GM18858 (cell line): ENCODE data around the gene SHH.

ENCODE experiments used
- ATAC-seq: cut with Tn5 transposase; IDR thresholded peaks from one replicate; pipeline ENCODE4 v1.9.1; 2021; ENCODE audit not compliant: unreplicated experiment

SHH gene

DNA sequence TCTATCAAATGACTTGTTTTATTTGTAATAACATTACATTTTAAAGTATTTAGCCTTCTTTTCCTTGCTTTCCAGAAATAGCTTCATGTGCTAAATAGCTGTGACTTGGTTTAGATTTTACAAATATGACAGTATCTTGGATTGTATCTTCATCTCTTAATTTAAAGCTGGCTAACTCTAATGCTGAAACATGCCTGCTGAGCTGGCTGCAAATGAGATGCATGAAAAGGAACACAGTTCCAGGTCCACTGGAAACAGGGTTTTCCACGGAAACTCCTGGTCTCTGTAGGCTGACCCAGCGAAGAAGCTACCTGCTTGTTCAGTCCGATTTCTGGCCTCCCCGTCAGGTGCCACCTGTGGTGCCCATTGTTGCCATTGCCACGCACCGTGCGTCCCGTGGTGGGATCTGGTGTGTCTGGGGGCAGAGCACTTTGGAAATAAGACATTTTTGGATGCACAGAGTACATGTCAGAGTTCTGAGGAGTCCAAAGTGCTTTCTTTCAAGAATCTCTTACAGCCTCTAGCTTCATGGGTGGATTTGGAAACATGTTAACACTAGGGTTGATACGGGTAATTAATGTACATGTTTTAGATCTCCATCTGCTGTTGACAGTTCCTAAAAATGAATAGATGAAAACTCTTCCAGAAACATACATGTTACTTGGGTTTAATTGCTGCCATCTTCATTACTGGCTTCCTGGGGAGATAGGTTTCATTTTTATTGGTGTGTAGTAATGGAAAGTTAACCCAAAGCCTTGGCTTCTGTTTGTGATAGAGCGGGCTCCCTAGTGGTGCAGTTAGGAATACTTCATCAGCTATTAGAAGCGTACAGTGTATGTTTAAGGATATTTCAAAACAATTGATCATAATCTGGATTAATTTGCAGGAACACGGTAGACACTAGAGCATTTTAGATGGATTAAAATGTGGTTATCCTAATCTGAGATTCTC lies 45.0 kb downstream of the SHH start:
- no peak for ATAC-seq

DNA sequence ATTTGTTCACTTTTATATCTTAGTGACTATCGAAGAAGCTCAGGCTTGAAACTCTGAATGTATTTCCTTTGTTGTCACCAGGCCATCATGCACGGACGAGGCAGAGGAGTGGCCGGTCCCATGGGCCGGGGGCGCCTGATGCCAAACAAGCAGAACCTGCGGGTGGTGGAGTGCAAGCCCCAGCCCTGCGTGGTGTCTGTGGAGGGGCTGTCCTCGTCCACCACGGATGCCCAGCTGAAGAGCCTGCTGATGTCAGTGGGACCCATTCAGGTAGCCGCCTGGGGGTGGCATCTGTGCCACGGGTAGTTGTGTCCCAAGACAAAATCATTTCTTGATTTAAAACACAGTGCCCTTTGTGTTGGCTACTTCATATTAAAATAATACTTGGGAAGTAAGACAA lies 45.9 kb downstream of the SHH start:
- ATAC-seq, result no peak

DNA sequence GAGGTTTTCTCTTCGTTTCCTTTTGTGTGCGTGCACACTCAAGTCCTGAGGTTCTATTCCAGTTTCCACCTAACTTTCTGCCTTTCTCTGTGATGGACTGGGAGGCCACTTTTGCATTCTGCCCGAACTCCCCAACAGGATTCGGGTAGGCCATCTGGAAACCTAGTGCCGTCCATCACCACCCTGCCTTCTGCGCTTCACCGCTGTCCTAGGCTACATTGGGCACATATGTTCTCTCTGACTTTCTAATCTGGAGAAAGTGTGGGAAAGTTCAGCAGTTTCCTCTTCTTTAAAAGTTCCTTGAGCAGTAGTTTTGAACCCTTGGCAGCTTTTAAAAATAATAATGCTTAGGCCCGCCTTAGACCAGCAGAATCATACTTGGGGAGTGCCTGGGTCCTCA lies 46.8 kb downstream of the SHH start:
- no peak for ATAC-seq

DNA sequence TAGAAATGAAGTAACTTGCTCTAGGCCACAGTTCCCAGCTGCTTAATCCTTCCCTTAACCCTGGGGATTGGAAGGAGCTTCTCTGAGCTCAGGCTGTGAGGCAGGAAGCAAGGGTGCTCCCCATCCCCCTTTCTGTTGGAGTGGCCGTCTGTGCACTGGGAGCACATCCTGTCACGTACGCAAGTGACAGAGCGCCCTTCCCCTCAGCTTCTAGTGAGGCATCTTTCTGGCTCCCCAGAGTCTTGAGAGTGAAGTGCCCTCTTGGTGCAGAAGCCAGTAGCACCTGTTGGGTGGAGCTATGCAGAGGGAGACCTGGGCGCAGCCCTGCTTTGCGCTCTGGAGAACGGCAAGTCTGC lies 47.8 kb downstream of the SHH start:
- ATAC-seq, result peak; percentile 47

DNA sequence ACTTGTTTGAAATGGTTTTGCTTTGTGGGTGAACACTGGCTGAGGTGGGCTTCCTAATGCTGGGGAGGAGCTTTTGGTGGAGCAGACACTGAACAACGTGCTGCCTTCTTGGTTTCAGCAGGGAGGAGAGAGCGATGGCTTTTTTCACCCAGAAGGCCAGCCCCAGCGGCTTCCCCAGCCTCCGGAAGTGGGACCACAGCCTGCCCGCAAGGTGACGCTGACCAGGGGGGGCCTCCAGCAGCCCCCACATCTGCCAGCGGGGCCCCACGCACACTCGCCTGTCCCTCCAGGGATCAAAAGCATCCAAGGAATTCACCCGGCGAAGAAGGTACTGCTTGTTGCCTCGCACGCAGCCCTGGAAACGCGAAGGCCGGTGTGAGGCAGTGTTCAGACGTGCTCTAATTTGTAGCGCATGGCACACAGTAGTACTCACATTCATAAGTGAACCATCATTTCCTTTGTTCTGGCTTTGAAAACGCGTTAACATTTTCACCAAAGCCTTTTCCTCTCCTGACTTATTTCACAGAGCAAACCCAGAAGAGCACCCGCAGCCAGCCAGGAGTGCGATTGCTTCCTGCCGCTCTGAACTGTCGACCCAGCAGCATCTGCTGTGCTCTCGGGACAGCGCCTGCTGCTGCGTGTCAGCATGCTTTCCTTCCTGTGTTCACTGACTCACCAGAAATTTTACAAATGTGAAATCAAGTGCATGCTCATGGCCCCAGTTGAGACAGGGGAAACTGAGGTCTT lies 48.4 kb downstream of the SHH start:
- ATAC-seq, result peak; percentile 47

DNA sequence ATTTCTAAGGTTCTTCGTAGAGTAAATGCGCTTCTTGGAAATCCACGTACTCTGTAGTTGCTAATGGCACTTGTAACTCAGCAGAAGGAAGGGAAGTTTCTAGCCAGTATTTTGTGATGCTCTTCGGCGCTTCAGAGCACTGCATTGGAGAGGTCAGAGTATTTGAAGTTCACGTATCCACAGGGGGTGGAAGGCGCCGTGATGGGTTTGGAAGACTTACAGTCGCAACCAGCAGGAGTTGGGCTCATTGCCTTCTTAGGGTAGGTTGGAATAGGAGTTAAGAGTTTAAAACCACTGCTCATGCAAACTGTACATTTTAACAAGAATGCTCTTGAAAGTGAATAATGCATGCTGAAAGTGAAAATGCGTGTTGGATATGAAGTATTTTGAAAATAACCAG lies 49.1 kb downstream of the SHH start:
- ATAC-seq, result no peak

DNA sequence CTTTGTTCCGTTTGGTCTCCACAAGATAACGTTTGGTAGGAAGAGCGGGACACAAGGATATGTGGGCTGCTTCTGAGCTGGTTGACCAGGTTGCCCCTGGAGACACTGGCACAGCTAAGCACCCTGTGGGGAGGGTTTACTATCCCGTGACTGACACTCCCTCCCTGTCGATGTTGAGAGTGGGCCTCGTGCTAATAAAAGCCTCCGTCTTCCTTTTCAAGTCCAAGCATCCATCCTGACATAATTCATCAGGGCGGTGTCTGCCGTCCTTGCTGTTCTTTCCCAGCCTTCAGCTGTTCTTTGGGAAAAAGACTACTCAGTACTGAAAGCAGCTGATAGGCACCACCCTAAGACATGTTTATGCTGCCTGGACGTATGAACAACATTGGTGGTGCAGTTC lies 49.6 kb downstream of the SHH start:
- ATAC-seq, result no peak

DNA sequence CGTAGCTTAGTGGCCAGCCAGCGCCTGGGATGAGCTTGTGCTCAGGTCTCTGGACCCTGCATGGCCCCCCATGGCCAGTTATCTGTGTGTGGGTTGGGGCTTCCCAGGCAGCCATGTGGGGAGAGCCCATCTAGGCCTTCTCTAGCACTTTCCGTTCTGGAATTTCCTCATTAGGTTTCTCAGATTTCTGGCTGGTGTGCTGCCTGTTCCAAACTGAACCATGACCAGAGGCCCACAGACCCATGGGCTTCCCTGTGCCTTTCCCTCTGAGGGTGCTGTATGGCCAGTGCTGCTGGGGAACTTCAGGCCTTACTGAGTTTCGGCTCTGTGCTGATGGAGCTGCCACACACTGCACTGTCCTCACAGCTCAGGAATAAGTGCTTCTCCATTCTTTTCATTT lies 50.2 kb downstream of the SHH start:
- no peak for ATAC-seq

DNA sequence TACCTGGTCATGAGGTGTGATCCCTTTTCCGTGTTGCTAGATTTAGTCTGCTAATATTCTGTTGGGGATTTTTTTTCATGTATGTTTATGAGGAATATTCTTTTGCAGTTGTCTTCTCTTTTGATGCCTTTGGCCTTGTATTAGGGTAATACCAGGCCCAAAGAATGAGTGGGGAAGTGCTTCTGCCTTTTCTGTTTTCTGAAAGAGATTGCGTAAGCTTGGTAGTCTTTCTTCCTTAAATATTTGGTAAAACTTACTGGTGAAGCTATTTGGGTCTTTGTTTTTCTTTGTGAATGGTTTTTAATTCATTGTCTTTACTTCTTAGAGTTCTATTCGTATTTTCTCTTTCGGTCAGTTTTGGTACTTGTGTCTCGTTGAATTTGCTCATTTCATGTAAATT lies 51.1 kb downstream of the SHH start:
- ATAC-seq, result no peak

DNA sequence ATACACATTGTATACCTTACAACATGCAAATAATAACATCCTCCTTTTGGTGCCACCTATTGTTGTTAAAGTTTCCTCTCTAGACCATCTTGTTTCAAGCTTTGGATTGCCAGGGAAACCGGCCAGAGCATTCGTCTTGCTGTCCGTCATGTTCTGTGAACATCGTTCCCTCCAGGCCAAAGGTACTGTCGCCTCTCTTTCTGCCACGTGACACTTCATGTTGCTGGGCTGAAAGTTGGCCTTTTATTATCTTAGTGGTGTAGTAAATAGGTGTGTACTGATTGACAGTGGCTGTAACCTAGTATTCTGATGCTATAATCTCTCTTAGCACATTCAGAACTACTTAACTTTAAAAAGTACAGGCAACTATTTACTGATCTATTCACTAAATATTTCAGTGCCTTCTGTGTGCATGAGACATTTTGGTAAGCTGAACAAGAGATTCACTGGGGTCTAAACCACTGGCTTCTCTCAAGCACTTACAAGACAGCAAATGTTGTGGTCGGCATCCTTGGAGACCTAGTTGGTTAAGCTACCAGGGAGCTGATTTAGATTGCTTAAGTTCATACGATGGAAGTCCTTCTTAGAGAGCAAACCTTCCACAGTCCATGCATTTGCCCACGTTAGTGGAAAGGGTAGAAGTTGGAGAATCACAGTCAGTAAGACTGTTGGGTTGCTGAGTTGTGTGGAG lies 52.4 kb downstream of the SHH start:
- ATAC-seq, result no peak

DNA sequence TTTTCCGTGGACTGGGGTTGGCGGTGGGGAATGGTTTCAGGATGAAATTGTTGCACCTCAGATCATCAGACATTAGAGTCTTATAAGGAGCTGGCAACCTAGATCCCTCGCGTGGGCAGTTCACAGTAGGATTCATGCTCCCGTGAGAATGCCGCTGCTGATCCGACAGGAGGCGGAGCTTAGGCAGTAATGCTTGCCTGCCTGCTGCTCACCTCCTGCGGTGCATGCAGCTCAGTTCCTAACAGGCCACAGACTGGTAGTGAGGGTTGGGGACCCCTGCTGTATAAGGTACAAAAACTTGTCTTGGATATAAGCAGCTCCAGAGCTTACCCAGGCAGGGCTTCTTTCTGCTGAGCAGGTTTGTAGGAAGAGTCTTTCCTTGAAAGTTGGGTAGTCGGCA lies 53.9 kb downstream of the SHH start:
- ATAC-seq, result no peak

DNA sequence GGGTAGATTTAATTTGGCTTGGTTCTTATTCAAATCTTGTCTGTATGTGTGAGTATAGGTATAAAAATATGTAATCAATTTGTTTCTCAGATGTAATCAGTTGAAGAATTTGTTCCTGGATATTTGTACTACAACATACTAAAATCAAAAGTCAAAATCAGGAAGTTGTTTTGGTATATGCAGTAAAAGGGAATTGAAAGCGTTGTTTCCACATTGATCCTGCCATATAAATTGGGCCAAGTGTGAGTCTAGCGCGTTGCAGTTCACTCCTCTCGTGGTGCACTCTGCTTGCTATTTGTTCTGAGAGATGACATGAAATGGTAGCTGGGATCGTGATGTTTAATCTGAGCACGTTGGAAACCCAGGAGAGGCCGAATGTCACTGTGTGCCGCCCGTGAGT lies 55.9 kb downstream of the SHH start:
- ATAC-seq, result peak; percentile 24

DNA sequence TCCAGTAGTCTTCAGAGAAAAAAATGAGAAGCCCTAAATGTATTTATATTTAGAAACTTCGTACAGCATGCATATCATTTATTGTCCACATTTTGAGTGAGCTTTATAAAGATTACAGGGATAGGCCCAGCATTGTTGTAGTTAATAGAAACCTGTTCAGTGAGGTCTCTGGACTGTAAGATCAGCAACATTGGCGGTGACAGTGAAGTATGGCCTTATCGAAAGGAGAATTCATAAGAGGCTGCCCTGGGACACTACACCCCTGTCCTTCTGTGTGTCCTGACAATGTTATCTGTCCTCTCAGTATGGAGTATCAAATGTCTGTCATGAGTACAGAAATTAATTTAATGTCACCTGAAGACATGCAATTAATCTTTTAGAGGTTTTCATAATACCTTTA lies 57.2 kb downstream of the SHH start:
- ATAC-seq, result no peak

DNA sequence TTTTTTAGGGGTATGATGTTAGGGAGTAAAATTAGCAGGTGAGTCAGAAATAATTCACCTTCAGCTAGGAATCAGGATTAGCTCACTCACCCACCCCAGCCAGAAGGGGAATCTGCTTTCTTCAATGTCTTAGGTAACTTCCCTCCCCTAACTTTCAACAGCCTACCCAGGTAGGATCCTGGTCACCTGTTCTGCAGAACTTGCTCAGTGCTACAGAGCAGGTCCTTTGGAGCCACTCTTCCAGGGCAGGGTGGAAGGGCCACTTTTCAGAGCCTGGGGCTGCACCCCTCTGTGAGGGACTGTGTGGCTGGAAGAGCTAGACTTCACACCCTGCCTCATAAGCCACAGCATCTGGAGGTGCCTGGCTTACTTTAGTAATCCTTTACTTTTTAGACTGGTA lies 58.1 kb downstream of the SHH start:
- ATAC-seq, result no peak

DNA sequence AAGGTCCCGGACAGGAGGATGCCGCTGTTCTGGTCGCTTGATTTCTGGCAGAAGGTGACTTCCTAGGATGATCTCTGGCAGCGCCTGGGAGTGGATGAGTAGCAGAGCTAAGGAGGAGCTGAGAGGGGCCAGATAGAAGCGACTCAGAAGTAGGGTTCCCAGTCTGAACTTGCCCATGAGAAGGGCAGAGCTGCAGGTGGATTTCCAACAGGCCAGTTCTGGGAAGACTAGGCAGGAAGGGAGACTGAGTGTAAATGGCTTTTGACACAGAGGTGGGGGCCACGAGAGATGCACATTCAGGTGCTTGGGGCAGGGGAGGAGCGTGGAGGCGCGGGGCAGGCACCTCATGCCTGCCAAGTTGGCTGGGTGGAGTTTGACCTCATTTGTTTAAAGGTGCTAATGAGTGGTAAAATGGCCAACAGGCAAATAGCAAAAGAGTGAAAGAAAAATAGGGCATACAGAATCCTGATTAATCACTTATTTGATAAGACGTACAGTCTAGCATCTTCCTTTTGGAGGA lies 58.8 kb downstream of the SHH start:
- ATAC-seq, result peak; percentile 1

DNA sequence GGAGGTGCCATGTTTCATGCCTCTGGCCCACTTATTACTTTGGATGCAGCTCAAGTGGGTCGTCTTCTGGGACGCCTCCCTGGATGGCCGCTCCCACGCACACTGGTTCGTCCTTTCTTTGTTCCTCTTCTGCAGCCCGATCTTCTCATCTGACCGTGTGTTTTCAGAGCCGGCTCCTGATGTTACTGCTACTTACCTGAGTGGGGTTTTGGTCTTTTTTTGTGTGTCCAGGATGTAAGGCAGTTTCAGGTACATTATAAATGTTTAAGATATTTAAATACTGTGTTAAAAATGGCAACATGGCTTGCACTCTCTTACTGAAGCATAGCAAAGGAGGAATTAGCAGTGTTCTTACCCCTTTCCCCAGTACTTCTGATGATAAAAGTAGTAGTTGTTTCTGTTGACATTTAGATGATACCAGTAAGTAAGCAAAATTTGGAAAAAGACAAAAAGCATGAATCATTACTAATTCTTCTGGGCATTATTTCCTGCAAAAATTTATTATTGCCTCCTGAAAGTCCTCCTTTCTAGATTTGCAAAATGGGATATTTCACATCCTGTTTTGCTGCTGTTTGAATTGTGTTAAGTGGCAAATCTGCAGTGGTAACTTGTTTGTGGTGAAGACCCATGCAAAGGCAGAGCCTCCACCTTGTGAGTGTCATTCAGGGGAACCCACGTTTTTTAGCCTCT lies 59.4 kb downstream of the SHH start:
- peak; percentile 41 for ATAC-seq

DNA sequence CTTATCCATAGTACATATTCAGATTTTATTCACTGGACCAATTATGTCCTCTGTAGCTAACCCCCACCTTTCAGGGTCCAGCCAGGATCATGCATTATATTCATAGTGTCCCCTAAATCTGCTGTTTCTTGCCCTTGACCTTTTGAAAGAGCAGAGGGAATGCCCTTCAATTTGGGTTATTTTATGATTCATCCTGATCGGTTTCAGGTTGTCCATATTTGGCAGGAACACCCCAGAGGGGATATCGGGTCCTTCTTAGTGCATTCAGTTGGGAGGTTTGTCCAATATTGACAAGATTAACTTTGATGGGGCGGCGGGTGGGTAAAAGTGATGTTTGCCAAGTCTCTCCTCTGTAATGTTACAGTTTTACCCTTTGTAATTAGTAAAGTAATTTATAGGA lies 60.9 kb downstream of the SHH start:
- no peak for ATAC-seq

DNA sequence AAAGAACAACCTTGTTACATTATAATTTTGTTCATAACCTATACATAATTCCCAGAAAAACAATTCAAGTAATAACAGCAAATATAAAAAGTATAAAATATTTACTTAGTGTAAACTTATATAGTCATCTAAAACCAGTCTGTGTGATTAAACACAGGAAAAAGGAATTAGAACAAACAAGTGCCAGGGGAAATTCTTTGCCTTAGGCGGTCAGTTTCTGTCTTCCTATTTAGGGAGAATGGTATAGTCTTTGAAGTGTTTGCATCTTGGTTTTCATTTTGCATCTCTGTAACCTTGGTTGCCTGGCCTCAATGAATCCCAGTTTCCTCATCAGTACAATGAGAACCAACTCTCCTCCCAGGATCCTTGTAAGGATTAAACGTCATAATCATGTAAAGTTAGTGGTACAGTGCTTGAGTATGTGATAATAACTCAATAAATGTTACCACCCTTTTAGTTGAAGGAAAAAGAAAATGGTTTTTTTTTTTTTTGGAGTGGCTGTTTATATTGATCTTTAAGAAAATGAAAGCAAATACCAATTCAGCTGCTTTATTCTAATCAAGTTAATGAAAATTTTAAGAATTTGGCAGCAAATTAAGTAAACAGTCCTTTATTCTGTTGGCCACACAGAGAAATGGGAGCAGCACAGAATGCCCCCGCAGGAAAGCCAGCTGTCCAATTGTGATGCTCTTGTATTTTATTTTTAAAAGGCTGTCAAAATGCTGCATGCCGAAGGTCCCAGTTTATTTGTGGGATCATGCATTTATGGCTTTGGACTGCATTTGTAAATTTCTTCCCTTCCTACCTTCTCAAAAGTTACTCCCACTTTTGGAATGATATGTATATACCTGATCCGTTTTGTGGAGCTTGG lies 61.8 kb downstream of the SHH start:
- ATAC-seq, result no peak
